ENCODE measurements around the gene LRBA. TPM values are rescaled to one million over a fixed set of nuclear protein-coding genes. Genes with fewer than 3 reads are reported as not detected.

LRBA gene
- total and polyA plus RNA-seq, 2 of the 4 experiments (the other 2 are of a cell fraction) = 10.2 to 51.6 TPM

DNA sequence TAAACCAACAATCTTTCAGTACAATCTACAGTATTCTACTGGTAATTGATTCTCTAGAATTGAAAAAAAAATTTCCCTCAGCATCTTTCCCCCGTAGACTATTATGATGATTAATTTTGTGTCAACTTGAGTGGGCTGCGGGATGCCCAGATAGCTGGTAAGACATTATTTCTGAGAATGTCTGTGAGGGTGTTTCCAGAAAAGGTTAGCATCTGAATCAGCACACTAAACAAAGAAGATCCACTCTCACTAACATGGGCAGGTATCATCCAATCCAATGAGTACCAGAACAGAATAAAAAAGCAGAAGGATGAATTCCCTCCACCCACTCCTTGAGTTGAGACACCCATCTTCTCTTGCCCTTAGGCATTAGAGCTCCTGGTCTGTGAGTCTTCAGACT, 619.2 kb downstream of the LRBA start:
- POLR2A ChIA-PET (ENCODE audit: unreplicated experiment) = no interaction called here
- dilution Hi-C loops (cut with HindIII; ENCODE audit: low sequenced_read_pairs, unreplicated experiment) (no loop called here), intact Hi-C loops (cut with micrococcal nuclease) (no loop called here), in situ Hi-C loops (cut with MboI; ENCODE audit: low sequenced_read_pairs) (no loop called here)
- TF ChIP-seq RAD21 (IDR thresholded peaks at IDR 0.05; ENCODE audit: low read length) (no peak), NFE2L2 (IDR thresholded peaks at IDR 0.05; ENCODE audit: low read depth, low read length) (no peak), RFX5 (IDR thresholded peaks at IDR 0.05; ENCODE audit: low read depth, low read length) (no peak), MAFK (IDR thresholded peaks at IDR 0.05; ENCODE audit: low read depth, low read length) (no peak), CHD1 (IDR thresholded peaks at IDR 0.05; ENCODE audit: low read depth, low read length) (no peak)
- TF ChIP-seq, protein P1, sequence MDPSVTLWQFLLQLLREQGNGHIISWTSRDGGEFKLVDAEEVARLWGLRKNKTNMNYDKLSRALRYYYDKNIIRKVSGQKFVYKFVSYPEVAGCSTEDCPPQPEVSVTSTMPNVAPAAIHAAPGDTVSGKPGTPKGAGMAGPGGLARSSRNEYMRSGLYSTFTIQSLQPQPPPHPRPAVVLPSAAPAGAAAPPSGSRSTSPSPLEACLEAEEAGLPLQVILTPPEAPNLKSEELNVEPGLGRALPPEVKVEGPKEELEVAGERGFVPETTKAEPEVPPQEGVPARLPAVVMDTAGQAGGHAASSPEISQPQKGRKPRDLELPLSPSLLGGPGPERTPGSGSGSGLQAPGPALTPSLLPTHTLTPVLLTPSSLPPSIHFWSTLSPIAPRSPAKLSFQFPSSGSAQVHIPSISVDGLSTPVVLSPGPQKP (IDR thresholded peaks at IDR 0.05; ENCODE audit: borderline replicate concordance, low read depth, low read length) = no peak
- Histone ChIP-seq H4K20me1 (ENCODE audit: insufficient read depth, low read length) (no peaks in the 10 kb centered on the region), H3K23ac (ENCODE audit: low read depth, low read length) (no peak overlapping the region), H3K36me3 (ENCODE audit: control insufficient read depth, insufficient read depth, low read length) (peaks cover 1% of the 10 kb centered on the region; the same call in 1 of the 2 replicates), H3K27me3 (ENCODE audit: control insufficient read depth, insufficient read depth, low read length) (no peaks in the 10 kb centered on the region), H4K8ac (ENCODE audit: low read depth in 2 of 2, low read length in 2 of 2) (no peak overlapping the region), H2BK5ac (ENCODE audit: low read depth, low read length, poor library complexity, severe bottlenecking) (no peak overlapping the region), H3K4me3 (ENCODE audit: insufficient read depth, low read depth, low read length) (no peak overlapping the region), H2AFZ (replicated peaks; ENCODE audit: low read length, poor library complexity) (no peak overlapping the region), H3K27ac (ENCODE audit: insufficient read depth, low read length) (no peak overlapping the region), H3K79me1 (ENCODE audit: low read depth in 1 of 2, low read length in 2 of 2) (no peaks in the 10 kb centered on the region), H3K4me2 (ENCODE audit: low read depth, low read length) (no peak overlapping the region), H3K9me3 (ENCODE audit: control insufficient read depth, insufficient read depth, low read length) (no peaks in the 10 kb centered on the region), H2BK120ac (ENCODE audit: low read depth, low read length) (no peak overlapping the region), H3K9me1 (ENCODE audit: insufficient read depth, low read length) (0 out of 2 replicates have a peak, but pooled peaks cover 3% of the 10 kb centered on the region), H3K9ac (ENCODE audit: low read depth, low read length) (no peak overlapping the region), H3K56ac (ENCODE audit: extremely low read depth, insufficient read depth, low read length) (peak overlapping the region; percentile 10; the same call in 1 of the 2 replicates), H3K4ac (ENCODE audit: low read depth, low read length) (no peak overlapping the region), H4K5ac (ENCODE audit: low read depth, low read length) (no peak overlapping the region), H2BK20ac (ENCODE audit: low read depth, low read length) (no peak overlapping the region), H3K4me1 (ENCODE audit: control insufficient read depth, insufficient read depth, low read length) (no peaks in the 10 kb centered on the region), H2AK5ac (ENCODE audit: low read depth, low read length) (no peak overlapping the region), H2AK9ac (replicated peaks; ENCODE audit: low read depth, low read length, poor library complexity) (no peak overlapping the region), H3K18ac (ENCODE audit: low read depth, low read length) (no peak overlapping the region), H4K91ac (ENCODE audit: insufficient read depth, low read depth, low read length) (no peak overlapping the region), H2BK15ac (ENCODE audit: low read depth, low read length) (no peak overlapping the region), H3K14ac (replicated peaks; ENCODE audit: low read depth, low read length) (no peak overlapping the region)
- no peak for ATAC-seq (ENCODE audit: low read depth)
- CTCF ChIA-PET = interaction anchor here (0.6 kb wide), 1 partner anchor 40 kb away, joined by 3 read pairs; no protein-coding TSS in a partner anchor
- no CpG with 5 or more reads among the region's 2 CpGs for WGBS, 2 experiments (ENCODE audit: extremely low coverage in 2 of 2, insufficient read length in 1 of 2)
- BruUV-seq (replicated peaks) = no TSS peak
- no peak for DNase-seq
